HEK293T (cell line): ENCODE results near the gene FAM171A1.
"Not testable (repeated sequence)": the region's sequence is repeated elsewhere in the genome, so short reads cannot be mapped to it uniquely, and the experiment has no call there.

Experiments used
- CTCF ChIA-PET: fragments of 350-600 bp; formaldehyde crosslinking; extraction: SDS; loops from one replicate; lab custom pipeline; 2021; ENCODE audit warnings: antibody characterized with exemption, inconsistent platforms; lab: Yijun Ruan, JAX
- POLR2A ChIA-PET: fragments of 350-600 bp; formaldehyde crosslinking; extraction: SDS; loops from one replicate; lab custom pipeline; 2020; ENCODE audit warnings: antibody characterized with exemption, inconsistent platforms; lab: Yijun Ruan, JAX
- DNase-seq: peaks from one replicate; pipeline ENCODE4 v3.0.0; 2012; ENCODE audit warnings: mixed read lengths; ENCODE audit errors: extremely low spot score
- ARNT ChIP-seq: fragments of 450-650 bp; IDR thresholded peaks from 2 replicates; pipeline ENCODE4 v1.6.1; 2017; ENCODE audit warnings: mild to moderate bottlenecking
- BHLHE40 ChIP-seq: fragments of 450-650 bp; IDR thresholded peaks from 2 replicates; pipeline ENCODE4 v1.6.1; 2016; ENCODE audit warnings: mild to moderate bottlenecking, moderate library complexity, borderline replicate concordance
- CTBP1 ChIP-seq: fragments of 450-650 bp; IDR thresholded peaks from 2 replicates; pipeline ENCODE4 v1.6.1; 2016; ENCODE audit warnings: borderline replicate concordance
- ELF4 ChIP-seq: fragments of 450-650 bp; IDR thresholded peaks from 2 replicates; pipeline ENCODE4 v1.6.1; 2017; ENCODE audit warnings: antibody characterized with exemption
- FOXA1 ChIP-seq: fragments of 450-650 bp; IDR thresholded peaks from 2 replicates; pipeline ENCODE4 v1.6.1; 2016; ENCODE audit warnings: mild to moderate bottlenecking
- FOXK2 ChIP-seq: fragments of 450-650 bp; IDR thresholded peaks from 2 replicates; pipeline ENCODE4 v1.6.1; 2016; ENCODE audit warnings: mild to moderate bottlenecking
- FOXM1 ChIP-seq: fragments of 450-650 bp; IDR thresholded peaks from 2 replicates; pipeline ENCODE4 v1.6.1; 2017; ENCODE audit warnings: mild to moderate bottlenecking, borderline replicate concordance
- HDGF ChIP-seq: fragments of 450-650 bp; IDR thresholded peaks from 2 replicates; pipeline ENCODE4 v1.6.1; 2017; ENCODE audit warnings: antibody characterized with exemption, borderline replicate concordance
- L3MBTL2 ChIP-seq: fragments of 450-650 bp; conservative IDR thresholded peaks from 2 replicates; pipeline ENCODE4 v1.6.1; 2016; ENCODE audit warnings: mild to moderate bottlenecking
- LEF1 ChIP-seq: fragments of 450-650 bp; IDR thresholded peaks from 2 replicates; pipeline ENCODE4 v1.6.1; 2017; ENCODE audit warnings: mild to moderate bottlenecking, borderline replicate concordance
- NFRKB ChIP-seq: fragments of 450-650 bp; IDR thresholded peaks from 2 replicates; pipeline ENCODE4 v1.6.1; 2016; ENCODE audit warnings: mild to moderate bottlenecking, moderate library complexity
- SP1 ChIP-seq: fragments of 450-650 bp; IDR thresholded peaks from 2 replicates; pipeline ENCODE4 v1.6.1; 2017
- SUZ12 ChIP-seq: fragments of 450-650 bp; IDR thresholded peaks from 2 replicates; pipeline ENCODE4 v1.6.1; 2016; ENCODE audit warnings: mild to moderate bottlenecking
- TARDBP ChIP-seq: fragments of 450-650 bp; IDR thresholded peaks from 2 replicates; pipeline ENCODE4 v1.6.1; 2016
- ZNF384 ChIP-seq: fragments of 450-650 bp; IDR thresholded peaks from 2 replicates; pipeline ENCODE4 v1.6.1; 2016
- TF ChIP-seq, protein P1 (sequence below): fragments of 450-650 bp; IDR thresholded peaks from 2 replicates; pipeline ENCODE4 v1.6.1; 2016

Gene FAM171A1

DNA sequence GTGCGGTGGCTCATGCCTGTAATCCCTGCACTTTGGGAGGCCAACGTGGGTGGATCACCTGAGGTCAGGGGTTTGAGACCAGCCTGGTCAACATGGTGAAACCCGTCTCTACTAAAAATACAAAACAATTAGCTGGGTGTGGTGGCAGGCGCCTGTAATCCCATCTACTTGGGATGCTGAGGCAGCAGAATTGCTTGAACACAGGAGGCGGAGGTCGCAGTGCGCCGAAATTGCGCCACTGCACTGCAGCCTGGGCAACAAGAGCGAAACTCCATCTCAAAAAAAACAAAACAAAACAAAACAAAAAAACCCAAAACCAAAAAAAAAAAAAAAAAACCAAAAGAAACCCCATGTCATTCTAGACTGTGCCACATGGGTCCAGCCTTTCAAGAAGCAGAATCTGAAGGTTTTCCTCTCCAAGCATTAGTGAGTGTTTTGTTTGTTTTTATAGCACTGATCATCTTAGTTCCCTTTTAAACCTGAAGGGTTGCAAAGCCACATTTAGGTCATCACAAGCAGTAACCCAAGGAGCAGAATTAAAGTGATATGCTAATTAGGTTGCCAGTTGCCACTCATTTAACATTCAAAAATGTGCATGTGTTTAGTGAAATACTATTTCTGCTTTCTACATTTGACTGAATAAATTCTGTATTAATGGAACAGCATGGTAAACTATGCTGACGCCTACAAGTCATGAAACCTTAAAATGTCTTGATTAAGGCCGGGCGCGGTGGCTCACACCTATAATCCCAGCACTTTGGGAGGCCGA lies 68.7 kb downstream of the FAM171A1 start:
- peak; percentile 57 for TF ChIP-seq ZNF384
- DNase-seq, POLR2A ChIA-PET: not testable (repeated sequence)
- CTCF ChIA-PET, result interaction anchor here (1.8 kb wide), 1 partner anchor 9 kb away, joined by 6 read pairs; no protein-coding TSS in a partner anchor

DNA sequence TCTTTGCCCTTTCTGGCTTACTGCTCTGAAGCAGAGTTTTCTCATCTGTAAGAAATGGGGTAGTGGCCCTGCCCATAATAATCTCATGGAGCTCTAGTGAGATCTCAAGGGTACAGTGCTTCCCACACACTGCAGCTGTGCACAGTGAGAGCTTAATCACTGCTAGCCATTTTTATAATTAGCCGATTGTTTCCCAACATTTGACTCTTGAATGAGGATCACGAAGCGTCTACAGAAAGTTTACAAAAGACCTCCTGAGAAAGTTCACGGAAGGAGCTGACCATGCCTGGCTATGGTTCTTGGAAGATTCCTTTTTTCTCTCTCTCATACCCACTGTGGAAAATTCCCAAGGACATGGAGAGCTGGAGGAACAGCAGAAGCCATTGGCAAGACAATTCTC lies 70.4 kb downstream of the FAM171A1 start:
- CTCF ChIA-PET, result interaction anchor here (0.6 to 1.8 kb wide), 2 partner anchors 11 to 158 kb away, joined by 5 to 6 read pairs; no protein-coding TSS in a partner anchor
- no peak for DNase-seq
- TF ChIP-seq, protein P1, sequence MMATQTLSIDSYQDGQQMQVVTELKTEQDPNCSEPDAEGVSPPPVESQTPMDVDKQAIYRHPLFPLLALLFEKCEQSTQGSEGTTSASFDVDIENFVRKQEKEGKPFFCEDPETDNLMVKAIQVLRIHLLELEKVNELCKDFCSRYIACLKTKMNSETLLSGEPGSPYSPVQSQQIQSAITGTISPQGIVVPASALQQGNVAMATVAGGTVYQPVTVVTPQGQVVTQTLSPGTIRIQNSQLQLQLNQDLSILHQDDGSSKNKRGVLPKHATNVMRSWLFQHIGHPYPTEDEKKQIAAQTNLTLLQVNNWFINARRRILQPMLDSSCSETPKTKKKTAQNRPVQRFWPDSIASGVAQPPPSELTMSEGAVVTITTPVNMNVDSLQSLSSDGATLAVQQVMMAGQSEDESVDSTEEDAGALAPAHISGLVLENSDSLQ, result no peak
- TF ChIP-seq NFRKB (no peak), FOXM1 (no peak), LEF1 (no peak), CTBP1 (no peak), L3MBTL2 (no peak), TARDBP (no peak), SP1 (no peak), ZNF384 (no peak), BHLHE40 (no peak), ARNT (no peak), ELF4 (no peak), FOXA1 (no peak), FOXK2 (no peak), HDGF (no peak), SUZ12 (no peak)
- POLR2A ChIA-PET, result no interaction called here

DNA sequence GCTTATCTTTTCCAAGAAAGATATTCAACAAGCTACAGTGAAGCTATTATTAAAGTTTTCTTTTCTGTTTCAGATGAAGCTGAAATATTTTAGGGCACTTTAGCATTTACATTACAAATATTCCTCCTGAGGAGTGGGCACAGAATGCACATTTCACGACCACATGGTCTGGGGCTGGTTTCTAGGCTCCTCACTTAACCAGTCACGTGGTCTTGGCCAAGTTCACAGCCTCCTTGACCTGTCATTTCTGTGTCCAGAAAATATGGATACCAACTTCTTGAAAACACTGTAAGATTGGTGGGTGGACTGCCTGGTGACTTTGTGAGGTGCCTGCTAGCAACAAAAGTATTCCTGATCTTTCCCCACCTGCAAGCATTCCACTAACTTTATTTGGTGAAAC lies 70.9 kb downstream of the FAM171A1 start:
- no peak for DNase-seq
- ChIA-PET CTCF (interaction anchor here (1.8 kb wide), 1 partner anchor 12 kb away, joined by 6 read pairs; no protein-coding TSS in a partner anchor), POLR2A (no interaction called here)
- TF ChIP-seq FOXM1 (no peak), FOXK2 (no peak), SUZ12 (no peak), SP1 (no peak), ELF4 (no peak), ARNT (no peak), CTBP1 (no peak), FOXA1 (no peak), HDGF (no peak), BHLHE40 (no peak), ZNF384 (no peak), LEF1 (no peak), TARDBP (no peak), L3MBTL2 (no peak), NFRKB (no peak)
- TF ChIP-seq, protein P1, result no peak

DNA sequence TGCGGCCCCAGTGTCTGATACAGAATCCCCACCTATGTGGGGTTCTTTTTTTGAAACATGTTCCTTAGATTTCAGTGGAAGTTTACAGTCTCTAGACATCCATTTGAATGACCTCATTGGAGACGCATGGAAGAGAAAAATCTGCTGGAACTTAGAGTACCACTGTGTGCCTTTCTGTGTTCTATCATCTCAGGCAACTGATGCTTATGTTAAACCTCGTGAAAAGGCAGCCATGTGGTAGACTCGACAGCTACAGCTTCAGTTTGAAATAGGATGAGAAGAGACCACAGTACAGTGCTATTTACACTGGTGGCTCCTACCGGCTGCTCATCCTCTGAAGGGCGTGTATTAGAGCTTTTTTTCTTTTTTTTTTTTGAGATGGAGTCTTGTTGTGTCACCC lies 74.4 kb downstream of the FAM171A1 start:
- no peak for DNase-seq
- TF ChIP-seq L3MBTL2, result no peak
- no peak for TF ChIP-seq CTBP1
- no peak for TF ChIP-seq NFRKB
- TF ChIP-seq, protein P1, result no peak
- TF ChIP-seq LEF1, result no peak
- TF ChIP-seq BHLHE40, result no peak
- TF ChIP-seq FOXK2, result no peak
- no peak for TF ChIP-seq ARNT
- no peak for TF ChIP-seq TARDBP
- no peak for TF ChIP-seq SP1
- no peak for TF ChIP-seq ELF4
- ChIA-PET CTCF (no interaction called here), POLR2A (no interaction called here)

DNA sequence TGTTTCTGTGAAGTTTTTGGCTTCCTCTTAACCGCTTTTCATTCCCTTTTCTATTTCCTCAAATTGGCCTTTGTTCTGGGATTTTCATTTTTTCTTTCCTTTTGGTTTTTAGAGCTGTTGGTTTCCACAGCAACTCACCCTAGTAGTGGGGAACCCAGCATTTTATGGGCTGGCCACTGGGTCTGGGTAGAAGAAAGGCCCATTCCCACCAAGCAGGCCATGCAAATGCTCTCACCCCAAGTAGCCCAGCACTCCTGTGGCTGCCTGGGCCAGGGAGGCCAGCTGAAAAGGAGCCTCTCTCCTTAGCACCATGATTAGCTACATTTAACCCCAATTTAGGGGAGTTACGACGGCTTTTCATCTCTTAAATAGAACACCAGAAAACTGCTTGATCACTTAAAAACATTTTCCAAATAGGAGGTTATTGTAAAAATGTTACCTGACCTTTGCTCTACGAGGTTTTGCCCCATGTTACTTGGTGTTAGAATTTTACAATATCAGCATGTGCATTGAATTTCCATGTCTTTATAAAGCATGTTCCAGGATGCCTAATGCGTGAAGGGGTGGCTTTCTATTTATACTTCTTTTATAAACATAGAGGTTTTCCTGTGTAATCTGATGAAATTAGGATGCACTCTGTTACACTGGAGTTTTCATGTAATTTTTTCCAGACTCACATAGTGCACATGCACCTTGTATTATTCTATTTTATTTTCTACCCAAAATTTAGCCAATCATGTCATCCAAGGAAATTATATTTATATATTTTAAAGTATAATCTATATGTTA lies 75.4 kb downstream of the FAM171A1 start:
- CTCF ChIA-PET, result interaction anchor here (0.5 kb wide), 1 partner anchor 76 kb away, joined by 3 read pairs; no protein-coding TSS in a partner anchor
- TF ChIP-seq SUZ12, result no peak
- no peak for TF ChIP-seq ZNF384
- TF ChIP-seq, protein P1, result no peak
- TF ChIP-seq HDGF, result no peak
- no peak for TF ChIP-seq FOXM1
- TF ChIP-seq FOXK2, result no peak
- TF ChIP-seq CTBP1, result no peak
- TF ChIP-seq TARDBP, result no peak
- no peak for TF ChIP-seq ELF4
- DNase-seq, result no peak
- POLR2A ChIA-PET, result no interaction called here
